Measurements from ENCODE around the gene TMEM244. TPM values are rescaled to one million over a fixed set of nuclear protein-coding genes. Genes with fewer than 3 reads are reported as not detected.

TMEM244 gene
- not detected for total RNA-seq

GRCh38 chr6:129860908-129861665, at the start of gene TMEM244:
Gene TMEM244 (minus strand): TSS chr6:129861315. CDS start chr6:129861188, 127 bp downstream.
- Histone ChIP-seq H3K27ac (no peak within 1 kb of the TSS), H3K27me3 (no peaks in the 10 kb centered on the region), H3K9me3 (no peaks in the 10 kb centered on the region), H3K4me1 (no peaks in the 10 kb centered on the region), H3K36me3 (no peaks in the 10 kb centered on the region), H3K4me3 (peak within 1 kb of the TSS; percentile 17 to 47 (median 29))
- intact Hi-C loops (cut with DNase I; ENCODE audit: low total_unique reads) (no loop called here), in situ Hi-C loops (cut with MboI; ENCODE audit: low sequenced_read_pairs in 4 of 4) (no loop called here)
- ATAC-seq (no peak), DNase-seq (no peak)
- no peak for TF ChIP-seq POLR2A (IDR thresholded peaks at IDR 0.05)
- TF ChIP-seq CTCF (IDR thresholded peaks at IDR 0.05 in 4 of 5, conservative IDR thresholded peaks at IDR 0.05 in 1 of 5): no peak

GRCh38 chr6:129908858-129909257, 47.7 kb upstream of the TMEM244 start:
- Histone ChIP-seq H3K4me3 (no peak overlapping the region), H3K36me3 (no peaks in the 10 kb centered on the region), H3K9me3 (no peaks in the 10 kb centered on the region), H3K4me1 (no peaks in the 10 kb centered on the region), H3K27me3 (no peaks in the 10 kb centered on the region), H3K27ac (no peak overlapping the region)
- intact Hi-C loops (cut with DNase I; ENCODE audit: low total_unique reads) (no loop called here), in situ Hi-C loops (cut with MboI; ENCODE audit: low sequenced_read_pairs in 4 of 4) (no loop called here)
- ATAC-seq (no peak), DNase-seq (no peak)
- no peak for TF ChIP-seq POLR2A (IDR thresholded peaks at IDR 0.05)
- no peak for TF ChIP-seq CTCF (IDR thresholded peaks at IDR 0.05 in 4 of 5, conservative IDR thresholded peaks at IDR 0.05 in 1 of 5)

- ATAC-seq (no peak), DNase-seq (no peak)
- Histone ChIP-seq H3K9me3 (no peaks in the 10 kb centered on the region), H3K27ac (no peak overlapping the region), H3K36me3 (no peaks in the 10 kb centered on the region), H3K4me3 (no peak overlapping the region), H3K4me1 (no peaks in the 10 kb centered on the region), H3K27me3 (no peaks in the 10 kb centered on the region)
- intact Hi-C loops (cut with DNase I; ENCODE audit: low total_unique reads) (no loop called here), in situ Hi-C loops (cut with MboI; ENCODE audit: low sequenced_read_pairs in 4 of 4) (no loop called here)
- TF ChIP-seq CTCF (IDR thresholded peaks at IDR 0.05 in 4 of 5, conservative IDR thresholded peaks at IDR 0.05 in 1 of 5) (no peak), POLR2A (IDR thresholded peaks at IDR 0.05) (no peak)
Measured at GRCh38 chr6:129908356-129908755, 47.2 kb upstream of the TMEM244 start.

GRCh38 chr6:129906515-129907077, 45.5 kb upstream of the TMEM244 start:
- DNase-seq: no peak
- H3K9me3 ChIP-seq: no peaks in the 10 kb centered on the region
- in situ Hi-C loops (cut with MboI; ENCODE audit: low sequenced_read_pairs in 4 of 4): no loop called here

More at GRCh38 chr6:129906515-129907077, 45.5 kb upstream of the TMEM244 start:
- ATAC-seq: no peak
- H3K27me3 ChIP-seq: no peaks in the 10 kb centered on the region
- intact Hi-C loops (cut with DNase I; ENCODE audit: low total_unique reads): no loop called here
- H3K36me3 ChIP-seq: no peaks in the 10 kb centered on the region
- H3K27ac ChIP-seq: no peak overlapping the region
- TF ChIP-seq CTCF (IDR thresholded peaks at IDR 0.05 in 4 of 5, conservative IDR thresholded peaks at IDR 0.05 in 1 of 5): no peak
- no peak for TF ChIP-seq POLR2A (IDR thresholded peaks at IDR 0.05)
- no peak overlapping the region for H3K4me3 ChIP-seq
- no peaks in the 10 kb centered on the region for H3K4me1 ChIP-seq

Data from gastrocnemius medialis (tissue), 4 donors.